Stimulated activated CD8-positive, alpha-beta memory T cell treated with anti-CD3 and anti-CD28 coated beads, Interleukin-4, amount 100 ng/mL, for 1 hour (primary cell): ENCODE data around the gene MAP2K2.

Source experiments
- DNase-seq, 2 donors: peaks; one replicate each; pipeline ENCODE4 v3.0.0-alpha.2; 2020; ENCODE audit warnings: low read depth in 2 of 2, low spot score in 1 of 2

The MAP2K2 gene

DNA sequence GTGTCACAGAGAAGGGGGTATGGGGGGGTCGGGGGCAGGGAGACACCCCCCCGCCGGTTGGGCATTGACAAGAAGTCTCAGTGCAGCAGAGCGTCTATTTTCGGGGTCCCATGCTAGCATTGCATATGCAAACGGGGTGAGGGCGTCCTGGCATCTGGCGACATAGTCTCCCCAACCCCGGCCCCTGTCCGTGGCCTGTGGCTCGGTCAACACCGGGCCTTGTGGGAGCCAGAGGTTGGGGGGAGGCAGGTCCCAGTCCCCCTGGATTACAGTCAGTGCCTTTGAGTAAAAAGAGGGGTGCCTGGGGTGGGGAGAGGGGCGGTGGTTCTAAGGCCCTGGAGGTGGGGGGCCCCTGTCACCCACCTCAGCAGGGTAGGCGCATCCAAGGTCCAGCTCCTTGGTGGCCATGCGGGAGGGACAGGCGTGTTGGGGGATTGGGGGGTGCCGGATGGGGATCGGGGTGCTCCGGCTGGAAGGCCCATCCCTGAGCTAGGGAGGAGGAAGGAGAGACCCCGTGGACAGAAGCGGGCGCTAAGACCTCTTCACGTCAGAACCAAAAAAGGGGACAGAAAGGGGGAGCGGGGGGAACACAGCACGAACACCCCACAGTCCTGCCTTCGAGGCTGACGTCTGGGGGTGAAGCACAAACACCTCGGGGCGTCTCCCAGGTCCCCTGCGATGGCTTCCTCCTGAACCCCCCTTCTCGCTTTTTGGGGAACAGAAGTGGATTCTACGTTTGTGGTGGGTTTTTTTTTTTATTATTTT is 78.1 kb downstream of the MAP2K2 start:
- no peak for DNase-seq

DNA sequence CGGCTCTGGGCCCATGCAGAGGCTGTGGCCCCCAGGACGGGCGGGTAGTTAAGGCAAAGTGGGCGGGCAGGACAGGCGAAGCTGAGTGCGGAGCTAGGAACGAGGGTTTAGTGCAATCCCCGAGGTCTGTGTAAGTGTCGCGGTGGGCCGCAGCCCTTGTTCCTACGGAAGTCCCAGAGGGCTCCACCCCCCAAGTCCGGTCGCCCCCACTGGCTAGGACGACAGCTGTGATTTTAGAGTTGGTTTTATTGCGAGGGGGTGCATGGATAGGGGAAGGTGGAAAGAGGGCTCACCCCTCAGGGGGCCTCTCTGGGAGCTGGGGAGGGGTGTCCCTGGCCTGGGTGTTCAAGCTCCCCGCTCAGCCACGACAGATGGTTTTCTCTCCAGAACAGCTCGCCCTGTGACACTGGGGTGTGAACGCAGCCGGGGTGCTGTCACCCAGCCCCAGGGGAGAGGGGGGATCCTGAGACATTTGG is 78.9 kb downstream of the MAP2K2 start:
- DNase-seq: no peak

DNA sequence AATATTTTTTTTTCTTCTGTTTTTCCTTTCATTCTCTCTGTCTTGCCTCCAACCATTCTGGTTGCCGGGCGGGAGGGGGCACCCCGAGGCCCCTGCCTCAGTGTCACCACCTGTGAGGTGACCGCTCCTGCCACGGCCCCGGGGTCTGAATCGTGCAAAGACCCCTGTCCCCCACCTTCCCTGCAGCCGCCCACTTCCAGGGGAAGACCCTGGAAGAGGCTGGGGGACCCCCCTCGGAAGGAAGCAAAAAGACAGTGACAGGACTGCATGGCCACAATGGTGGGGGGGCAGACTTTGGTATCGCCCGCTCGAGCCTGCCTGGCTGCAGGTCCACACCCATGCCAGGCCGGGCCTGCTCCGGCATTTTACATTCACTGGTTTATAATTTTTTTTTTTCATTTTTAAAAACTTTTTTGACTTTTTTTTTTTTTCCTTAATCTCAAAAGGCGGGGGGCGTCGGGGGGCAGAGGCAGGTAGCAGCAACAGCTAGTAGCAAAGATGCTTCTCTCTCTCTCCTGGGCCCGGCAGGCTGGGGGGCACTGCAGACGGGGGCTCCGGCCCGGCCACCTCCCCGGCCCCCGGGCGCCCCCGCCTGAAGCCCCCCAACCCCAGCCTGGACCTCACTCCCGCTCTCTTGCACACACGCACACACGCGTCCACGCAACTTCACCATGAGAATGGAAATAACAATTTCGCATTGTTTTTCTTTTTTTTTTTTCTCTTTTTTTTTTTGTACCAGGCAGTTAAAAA is 79.8 kb downstream of the MAP2K2 start:
- DNase-seq: no peak

DNA sequence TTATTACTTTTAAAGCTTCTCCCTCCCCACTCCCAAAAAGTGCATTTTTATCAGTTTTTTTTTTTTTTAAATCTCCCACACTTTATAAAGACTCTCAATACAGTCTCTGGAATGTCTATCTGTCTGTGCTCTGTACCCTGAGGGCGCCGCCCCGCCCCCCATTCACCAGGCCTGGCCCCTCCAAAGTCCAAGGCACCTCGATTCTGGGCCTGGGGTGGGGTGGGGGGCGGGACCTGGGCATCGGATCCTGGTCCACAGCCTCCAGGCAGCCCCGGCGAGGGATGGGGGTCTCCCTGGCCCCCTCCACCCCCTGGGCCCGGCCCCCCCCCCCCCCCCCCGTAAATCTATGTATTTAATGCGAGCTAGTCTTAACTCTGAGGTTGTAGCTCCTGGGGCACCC is 80.5 kb downstream of the MAP2K2 start:
- DNase-seq: no peak

DNA sequence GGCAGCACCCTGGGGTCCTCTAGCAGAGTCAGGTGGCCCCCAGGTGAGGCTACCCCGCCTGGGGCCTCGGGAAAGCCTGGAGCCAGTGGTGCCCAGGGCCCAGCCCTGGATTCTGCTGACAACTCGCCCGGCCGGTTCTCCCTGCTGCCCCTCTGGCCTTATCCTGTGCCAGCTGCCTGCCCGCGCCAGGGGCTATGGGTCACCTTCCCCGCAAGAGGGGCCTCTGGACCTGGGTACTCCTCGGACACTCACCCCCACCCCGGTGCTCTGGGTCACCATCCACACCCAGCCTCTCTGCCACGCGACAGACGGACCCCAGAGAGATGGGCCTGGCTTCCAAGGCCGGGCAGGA is 81.2 kb downstream of the MAP2K2 start:
- no peak for DNase-seq

DNA sequence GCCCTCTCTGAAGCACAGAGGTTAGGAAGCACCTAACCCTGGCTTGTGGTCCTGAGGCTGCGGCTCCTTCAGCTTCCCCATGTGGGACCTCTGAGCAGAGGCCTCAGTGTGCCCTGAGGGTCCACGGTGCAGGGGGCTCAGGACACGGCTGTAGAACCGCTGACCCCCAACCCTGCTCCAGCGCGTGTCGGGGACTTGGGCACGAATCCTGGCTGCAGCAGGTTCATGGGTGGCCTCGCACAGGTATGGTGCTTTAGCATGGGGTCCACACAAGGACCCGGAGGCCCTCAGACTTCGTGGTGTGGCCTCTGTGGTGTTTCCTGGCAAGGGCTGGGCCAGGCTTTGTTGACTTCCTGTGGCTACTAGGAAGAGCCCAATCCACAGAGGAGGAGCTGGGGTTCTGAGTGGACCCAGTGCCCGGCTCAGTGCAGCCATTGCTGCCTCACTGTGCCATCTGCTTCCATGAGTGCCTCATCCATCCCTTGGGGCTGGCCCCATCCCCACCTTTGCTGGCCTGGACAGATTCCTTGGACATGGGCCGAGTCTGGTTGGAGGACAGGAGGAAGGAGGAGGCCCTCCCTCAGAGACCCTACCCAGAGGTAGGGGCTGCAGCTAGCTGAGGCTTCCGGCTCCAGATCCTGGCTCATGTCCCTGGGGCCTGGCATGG is 81.7 kb downstream of the MAP2K2 start:
- DNase-seq: no peak
